Esophagus mucosa (tissue), 1 donor: ENCODE results near the gene DOCK1. TPM values are rescaled to one million over a fixed set of nuclear protein-coding genes. Genes with fewer than 3 reads are reported as not detected.

ENCODE experiments used
- ATAC-seq: fragments of 200-7000 bp; cut with Tn5 transposase; one replicate; pipeline ENCODE4 v1.9.1; 2020
- total RNA-seq: library from RNA; stranded (reverse); gene quantifications from one replicate; pipeline ENCODE4 v1.2.4, GENCODE V29; 2023
- donor health status: DM: yes; HTN: yes; CAD: no.

Gene DOCK1
- total RNA-seq, 1 donor from 2014 or later = 37.6 TPM

- ATAC-seq = peak; percentile 84
Observed at GRCh38 chr10:126955396-126955795, 50.2 kb downstream of the DOCK1 start.

- peak; percentile 35 for ATAC-seq
Observed at GRCh38 chr10:126955934-126956711, 50.9 kb downstream of the DOCK1 start.

- ATAC-seq = no peak
Observed at GRCh38 chr10:126956712-126957108, 51.5 kb downstream of the DOCK1 start.

- ATAC-seq = no peak
Observed at GRCh38 chr10:126957111-126957510, 51.9 kb downstream of the DOCK1 start.

- no peak for ATAC-seq
Observed at GRCh38 chr10:126959431-126959830, 54.2 kb downstream of the DOCK1 start.

GRCh38 chr10:126959906-126960685, 54.9 kb downstream of the DOCK1 start:
- ATAC-seq = no peak

GRCh38 chr10:126963354-126963753, 58.1 kb downstream of the DOCK1 start:
- ATAC-seq = no peak

- ATAC-seq = peak; percentile 34
Observed at GRCh38 chr10:126964190-126964589, 59.0 kb downstream of the DOCK1 start.

GRCh38 chr10:126966938-126967337, 61.7 kb downstream of the DOCK1 start:
- no peak for ATAC-seq

GRCh38 chr10:126969310-126969709, 64.1 kb downstream of the DOCK1 start:
- ATAC-seq = peak; percentile 32

- no peak for ATAC-seq
Observed at GRCh38 chr10:126972635-126973414, 67.6 kb downstream of the DOCK1 start.

- ATAC-seq = no peak
Observed at GRCh38 chr10:126975221-126975620, 70.0 kb downstream of the DOCK1 start.

GRCh38 chr10:126977216-126977615, 72.0 kb downstream of the DOCK1 start:
- no peak for ATAC-seq

- no peak for ATAC-seq
Observed at GRCh38 chr10:126979311-126979710, 74.1 kb downstream of the DOCK1 start.

- ATAC-seq = peak; percentile 91
Observed at GRCh38 chr10:126993208-126993607, 88.0 kb downstream of the DOCK1 start.

- no peak for ATAC-seq
Observed at GRCh38 chr10:126997801-126998590, 92.8 kb downstream of the DOCK1 start.

GRCh38 chr10:127000598-127000997, 95.4 kb downstream of the DOCK1 start:
- no peak for ATAC-seq

- ATAC-seq = no peak
Observed at GRCh38 chr10:127003032-127003685, 97.9 kb downstream of the DOCK1 start.

- ATAC-seq = peak; percentile 26
Observed at GRCh38 chr10:127006453-127006852, 101.2 kb downstream of the DOCK1 start.

- ATAC-seq = no peak
Observed at GRCh38 chr10:127009366-127009765, 104.1 kb downstream of the DOCK1 start.

- no peak for ATAC-seq
Observed at GRCh38 chr10:127011174-127011573, 105.9 kb downstream of the DOCK1 start.
